ENCODE measurements around the gene ZNF697.

GRCh38 chr1:119635811-119636390 is 12.2 kb downstream of the ZNF697 start:
- TF ChIP-seq CTCF (IDR thresholded peaks at IDR 0.05) (no peak), POLR2A (IDR thresholded peaks at IDR 0.05) (no peak)

All from lower leg skin (tissue), 3 donors.